ENCODE measurements around the gene SNAPIN. TPM values are rescaled to one million over a fixed set of nuclear protein-coding genes. Genes with fewer than 3 reads are reported as not detected.
A peak's percentile ranks its signal among the peaks of the same experiment; 100 is the strongest.

The SNAPIN gene
- total and polyA plus RNA-seq, 9 of the 15 experiments (the other 6 are each of a cell fraction or from before 2014, with no cell fraction given), result 11.2 to 43.9 (median 32.3) TPM

- no peak for DNase-seq (ENCODE audit: extremely low read depth in 1 of 4, low spot score in 3 of 4)
- H3K4me1 ChIP-seq (replicated peaks in 1 of 2; ENCODE audit: control insufficient read depth in 2 of 2, insufficient read depth in 2 of 2, low read length in 2 of 2), result peaks cover 3 to 23% of the 10 kb centered on the region in 2 experiments; a peak in 4 of 5 replicates
- FAIRE-seq, result no peak
- WGBS (ENCODE audit: insufficient coverage, low coverage, missing lambda C conversion rate), result 41% methylated on average over 12 of the region's 16 CpGs
- H3K4me3 ChIP-seq, result no peak overlapping the region
- H4K20me1 ChIP-seq (replicated peaks; ENCODE audit: control insufficient read depth, insufficient read depth, low read length), result no peaks in the 10 kb centered on the region
- no TSS peak for BruUV-seq (replicated peaks)
- intact Hi-C loops (cut with micrococcal nuclease) (no loop called here), in situ Hi-C loops (cut with MboI) (no loop called here)
- ATAC-seq, result no peak
- TF ChIP-seq HOXB6 (CRISPR knock-in tag; IDR thresholded peaks at IDR 0.05; ENCODE audit: borderline replicate concordance) (no peak), ZNF134 (CRISPR knock-in tag; conservative IDR thresholded peaks at IDR 0.05) (no peak), KAT8 (IDR thresholded peaks at IDR 0.05; ENCODE audit: low read depth) (no peak), IFI16 (CRISPR knock-in tag; IDR thresholded peaks at IDR 0.05) (no peak), HMG20A (CRISPR knock-in tag; conservative IDR thresholded peaks at IDR 0.05) (no peak), ZSCAN29 (IDR thresholded peaks at IDR 0.05) (no peak), NR2F6 (CRISPR knock-in tag; IDR thresholded peaks at IDR 0.05) (no peak), PHTF2 (CRISPR knock-in tag; IDR thresholded peaks at IDR 0.05) (no peak), RUNX1 (IDR thresholded peaks at IDR 0.05; ENCODE audit: low read depth) (no peak), ZNF444 (CRISPR knock-in tag; IDR thresholded peaks at IDR 0.05) (no peak), CHD1 (IDR thresholded peaks at IDR 0.05; ENCODE audit: low read length) (no peak)
- TF ChIP-seq, protein P1, sequence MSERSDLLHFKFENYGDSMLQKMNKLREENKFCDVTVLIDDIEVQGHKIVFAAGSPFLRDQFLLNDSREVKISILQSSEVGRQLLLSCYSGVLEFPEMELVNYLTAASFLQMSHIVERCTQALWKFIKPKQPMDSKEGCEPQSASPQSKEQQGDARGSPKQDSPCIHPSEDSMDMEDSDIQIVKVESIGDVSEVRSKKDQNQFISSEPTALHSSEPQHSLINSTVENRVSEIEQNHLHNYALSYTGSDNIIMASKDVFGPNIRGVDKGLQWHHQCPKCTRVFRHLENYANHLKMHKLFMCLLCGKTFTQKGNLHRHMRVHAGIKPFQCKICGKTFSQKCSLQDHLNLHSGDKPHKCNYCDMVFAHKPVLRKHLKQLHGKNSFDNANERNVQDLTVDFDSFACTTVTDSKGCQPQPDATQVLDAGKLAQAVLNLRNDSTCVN (CRISPR knock-in tag; IDR thresholded peaks at IDR 0.05), result no peak
- TF ChIP-seq, protein P2, sequence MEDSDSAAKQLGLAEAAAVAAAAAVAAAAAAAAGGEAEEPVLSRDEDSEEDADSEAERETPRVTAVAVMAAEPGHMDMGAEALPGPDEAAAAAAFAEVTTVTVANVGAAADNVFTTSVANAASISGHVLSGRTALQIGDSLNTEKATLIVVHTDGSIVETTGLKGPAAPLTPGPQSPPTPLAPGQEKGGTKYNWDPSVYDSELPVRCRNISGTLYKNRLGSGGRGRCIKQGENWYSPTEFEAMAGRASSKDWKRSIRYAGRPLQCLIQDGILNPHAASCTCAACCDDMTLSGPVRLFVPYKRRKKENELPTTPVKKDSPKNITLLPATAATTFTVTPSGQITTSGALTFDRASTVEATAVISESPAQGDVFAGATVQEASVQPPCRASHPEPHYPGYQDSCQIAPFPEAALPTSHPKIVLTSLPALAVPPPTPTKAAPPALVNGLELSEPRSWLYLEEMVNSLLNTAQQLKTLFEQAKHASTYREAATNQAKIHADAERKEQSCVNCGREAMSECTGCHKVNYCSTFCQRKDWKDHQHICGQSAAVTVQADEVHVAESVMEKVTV (CRISPR knock-in tag; IDR thresholded peaks at IDR 0.05), result no peak
- ChIA-PET CTCF (ENCODE audit: low intra/inter-chr PET ratio) (interaction anchor here (0.5 kb wide), 1 partner anchor 302 kb away, joined by 3 read pairs; no protein-coding TSS in a partner anchor), POLR2A (interaction anchor here (1.4 to 1.9 kb wide), 2 partner anchors 10 to 11 kb away, joined by 4 to 6 read pairs; no protein-coding TSS in a partner anchor)
- no peak overlapping the region for H3K4me2 ChIP-seq (ENCODE audit: insufficient read depth, low read length)
- no peaks in the 10 kb centered on the region for H3K9me3 ChIP-seq (replicated peaks; ENCODE audit: control insufficient read depth, insufficient read depth, low read depth, low read length)
- no peak overlapping the region for H3K27ac ChIP-seq (ENCODE audit: extremely low read depth, low read depth, low read length)
- H2AFZ ChIP-seq (ENCODE audit: low read depth, low read length), result no peak overlapping the region
- peak overlapping the region in 1 of 2 experiments; percentile 65; a peak in 1 of 4 replicates for H3K9ac ChIP-seq (ENCODE audit: insufficient read depth in 1 of 2, low read depth in 2 of 2, low read length in 2 of 2)
- peaks cover 0 to 18% of the 10 kb centered on the region in 2 experiments; a peak in 1 of 5 replicates for H3K27me3 ChIP-seq (ENCODE audit: control insufficient read depth in 2 of 2, insufficient read depth in 2 of 2, low read length in 2 of 2)
- peaks cover 3% of the 10 kb centered on the region for H3K9me1 ChIP-seq (ENCODE audit: control insufficient read depth, insufficient read depth, low read length)
- H3K36me3 ChIP-seq (ENCODE audit: control insufficient read depth, insufficient read depth, low read length), result no peaks in the 10 kb centered on the region
- no peaks in the 10 kb centered on the region for H3K79me2 ChIP-seq (ENCODE audit: control insufficient read depth, insufficient read depth, low read length)
Measured at GRCh38 chr1:153687346-153688125, 29.0 kb downstream of the SNAPIN start.

Measured in K562 (cell line).